GM12878 (cell line): ENCODE measurements around the gene PCLO.

Source experiments
- ATF7 ChIP-seq: fragments of 450-650 bp; IDR thresholded peaks from 2 replicates; pipeline ENCODE4 v1.6.1; 2016; ENCODE audit warnings: low read depth, mild to moderate bottlenecking
- GABPA ChIP-seq: IDR thresholded peaks from 2 replicates; pipeline ENCODE4 v1.6.1; 2014; ENCODE audit warnings: antibody characterized with exemption, low read depth, mild to moderate bottlenecking, inconsistent platforms
- JUNB ChIP-seq: IDR thresholded peaks from 2 replicates; pipeline ENCODE4 v1.6.1; 2016; ENCODE audit warnings: antibody characterized with exemption, mild to moderate bottlenecking
- JUND ChIP-seq: IDR thresholded peaks from 2 replicates; pipeline ENCODE4 v1.6.1; 2012; ENCODE audit warnings: low read depth, mild to moderate bottlenecking, low read length, improper control_type of control experiment, moderate library complexity
- KDM1A ChIP-seq: fragments of 200-600 bp; sonication (generic); IDR thresholded peaks from 2 replicates; pipeline ENCODE4 v1.6.1; 2016; ENCODE audit warnings: borderline replicate concordance
- RFX5 ChIP-seq: IDR thresholded peaks from 2 replicates; pipeline ENCODE4 v1.6.1; 2011; ENCODE audit warnings: low read depth, low read length, improper control_type of control experiment
- SIN3A ChIP-seq: IDR thresholded peaks from 2 replicates; pipeline ENCODE4 v1.6.1; 2012; ENCODE audit warnings: low read depth, low read length, improper control_type of control experiment
- SP1 ChIP-seq: IDR thresholded peaks from one replicate; pipeline ENCODE4 v1.6.1; 2011; ENCODE audit warnings: low read depth, low read length
- ZSCAN29 ChIP-seq: fragments of 450-650 bp; IDR thresholded peaks from 2 replicates; pipeline ENCODE4 v1.6.1; 2017; ENCODE audit warnings: mild to moderate bottlenecking, moderate library complexity
- TF ChIP-seq, protein P1 (sequence below), 3 experiments: IDR thresholded peaks in 2 of 3; conservative IDR thresholded peaks in 1 of 3; 2 replicates each; pipeline ENCODE4 v1.5.1; 2011; ENCODE audit warnings: low read depth in 3 of 3, low read length in 3 of 3, mild to moderate bottlenecking in 3 of 3, control low read depth in 2 of 3, moderate library complexity in 2 of 3, inconsistent platforms in 1 of 3, mixed read lengths in 1 of 3; ENCODE audit not compliant: control insufficient read depth in 2 of 3, insufficient read depth in 1 of 3; ENCODE audit errors: extremely low read depth in 1 of 3
- TF ChIP-seq, protein P2 (sequence below): fragments of 450-650 bp; IDR thresholded peaks from 2 replicates; pipeline ENCODE4 v1.6.1; 2016; ENCODE audit warnings: mild to moderate bottlenecking
- TF ChIP-seq, protein P3 (sequence below): IDR thresholded peaks from 2 replicates; pipeline ENCODE4 v1.6.1; 2012; ENCODE audit warnings: low read depth, low read length, improper control_type of control experiment
- TF ChIP-seq, protein P4 (sequence below): fragments of 450-650 bp; IDR thresholded peaks from 2 replicates; pipeline ENCODE4 v1.6.1; 2017; ENCODE audit warnings: mild to moderate bottlenecking, moderate library complexity

DNA sequence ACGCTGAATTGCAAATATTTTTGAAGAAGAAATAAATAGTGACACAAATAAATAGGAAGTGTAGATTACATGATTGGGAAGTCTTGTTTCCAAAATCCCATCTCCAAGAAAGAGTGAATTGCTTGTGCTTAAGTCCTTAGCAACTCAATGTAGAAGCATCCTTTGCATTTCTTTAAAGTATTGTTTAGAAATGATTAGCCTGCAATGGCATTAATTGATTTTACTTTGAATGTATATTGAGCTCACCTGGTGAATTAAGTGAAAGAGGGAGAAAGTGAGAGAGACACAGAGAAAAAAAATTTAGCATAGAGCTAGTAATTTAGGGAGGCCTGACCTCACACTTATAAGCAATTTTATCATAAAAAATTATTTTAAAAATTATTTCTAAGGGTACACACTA lies 49.0 kb upstream of the PCLO start:
- TF ChIP-seq KDM1A (no peak), ZSCAN29 (no peak), SIN3A (no peak), RFX5 (no peak), JUND (no peak), SP1 (no peak), ATF7 (no peak), GABPA (no peak), JUNB (no peak)
- TF ChIP-seq, protein P1, sequence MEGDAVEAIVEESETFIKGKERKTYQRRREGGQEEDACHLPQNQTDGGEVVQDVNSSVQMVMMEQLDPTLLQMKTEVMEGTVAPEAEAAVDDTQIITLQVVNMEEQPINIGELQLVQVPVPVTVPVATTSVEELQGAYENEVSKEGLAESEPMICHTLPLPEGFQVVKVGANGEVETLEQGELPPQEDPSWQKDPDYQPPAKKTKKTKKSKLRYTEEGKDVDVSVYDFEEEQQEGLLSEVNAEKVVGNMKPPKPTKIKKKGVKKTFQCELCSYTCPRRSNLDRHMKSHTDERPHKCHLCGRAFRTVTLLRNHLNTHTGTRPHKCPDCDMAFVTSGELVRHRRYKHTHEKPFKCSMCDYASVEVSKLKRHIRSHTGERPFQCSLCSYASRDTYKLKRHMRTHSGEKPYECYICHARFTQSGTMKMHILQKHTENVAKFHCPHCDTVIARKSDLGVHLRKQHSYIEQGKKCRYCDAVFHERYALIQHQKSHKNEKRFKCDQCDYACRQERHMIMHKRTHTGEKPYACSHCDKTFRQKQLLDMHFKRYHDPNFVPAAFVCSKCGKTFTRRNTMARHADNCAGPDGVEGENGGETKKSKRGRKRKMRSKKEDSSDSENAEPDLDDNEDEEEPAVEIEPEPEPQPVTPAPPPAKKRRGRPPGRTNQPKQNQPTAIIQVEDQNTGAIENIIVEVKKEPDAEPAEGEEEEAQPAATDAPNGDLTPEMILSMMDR (IDR thresholded peaks at IDR 0.05 in 2 of 3, conservative IDR thresholded peaks at IDR 0.05 in 1 of 3; ENCODE audit: control insufficient read depth in 2 of 3, extremely low read depth in 1 of 3, insufficient read depth in 1 of 3, low read depth in 3 of 3, low read length in 3 of 3) = no peak
- TF ChIP-seq, protein P2, sequence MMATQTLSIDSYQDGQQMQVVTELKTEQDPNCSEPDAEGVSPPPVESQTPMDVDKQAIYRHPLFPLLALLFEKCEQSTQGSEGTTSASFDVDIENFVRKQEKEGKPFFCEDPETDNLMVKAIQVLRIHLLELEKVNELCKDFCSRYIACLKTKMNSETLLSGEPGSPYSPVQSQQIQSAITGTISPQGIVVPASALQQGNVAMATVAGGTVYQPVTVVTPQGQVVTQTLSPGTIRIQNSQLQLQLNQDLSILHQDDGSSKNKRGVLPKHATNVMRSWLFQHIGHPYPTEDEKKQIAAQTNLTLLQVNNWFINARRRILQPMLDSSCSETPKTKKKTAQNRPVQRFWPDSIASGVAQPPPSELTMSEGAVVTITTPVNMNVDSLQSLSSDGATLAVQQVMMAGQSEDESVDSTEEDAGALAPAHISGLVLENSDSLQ = no peak
- TF ChIP-seq, protein P3, sequence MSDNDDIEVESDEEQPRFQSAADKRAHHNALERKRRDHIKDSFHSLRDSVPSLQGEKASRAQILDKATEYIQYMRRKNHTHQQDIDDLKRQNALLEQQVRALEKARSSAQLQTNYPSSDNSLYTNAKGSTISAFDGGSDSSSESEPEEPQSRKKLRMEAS = no peak
- TF ChIP-seq, protein P4, sequence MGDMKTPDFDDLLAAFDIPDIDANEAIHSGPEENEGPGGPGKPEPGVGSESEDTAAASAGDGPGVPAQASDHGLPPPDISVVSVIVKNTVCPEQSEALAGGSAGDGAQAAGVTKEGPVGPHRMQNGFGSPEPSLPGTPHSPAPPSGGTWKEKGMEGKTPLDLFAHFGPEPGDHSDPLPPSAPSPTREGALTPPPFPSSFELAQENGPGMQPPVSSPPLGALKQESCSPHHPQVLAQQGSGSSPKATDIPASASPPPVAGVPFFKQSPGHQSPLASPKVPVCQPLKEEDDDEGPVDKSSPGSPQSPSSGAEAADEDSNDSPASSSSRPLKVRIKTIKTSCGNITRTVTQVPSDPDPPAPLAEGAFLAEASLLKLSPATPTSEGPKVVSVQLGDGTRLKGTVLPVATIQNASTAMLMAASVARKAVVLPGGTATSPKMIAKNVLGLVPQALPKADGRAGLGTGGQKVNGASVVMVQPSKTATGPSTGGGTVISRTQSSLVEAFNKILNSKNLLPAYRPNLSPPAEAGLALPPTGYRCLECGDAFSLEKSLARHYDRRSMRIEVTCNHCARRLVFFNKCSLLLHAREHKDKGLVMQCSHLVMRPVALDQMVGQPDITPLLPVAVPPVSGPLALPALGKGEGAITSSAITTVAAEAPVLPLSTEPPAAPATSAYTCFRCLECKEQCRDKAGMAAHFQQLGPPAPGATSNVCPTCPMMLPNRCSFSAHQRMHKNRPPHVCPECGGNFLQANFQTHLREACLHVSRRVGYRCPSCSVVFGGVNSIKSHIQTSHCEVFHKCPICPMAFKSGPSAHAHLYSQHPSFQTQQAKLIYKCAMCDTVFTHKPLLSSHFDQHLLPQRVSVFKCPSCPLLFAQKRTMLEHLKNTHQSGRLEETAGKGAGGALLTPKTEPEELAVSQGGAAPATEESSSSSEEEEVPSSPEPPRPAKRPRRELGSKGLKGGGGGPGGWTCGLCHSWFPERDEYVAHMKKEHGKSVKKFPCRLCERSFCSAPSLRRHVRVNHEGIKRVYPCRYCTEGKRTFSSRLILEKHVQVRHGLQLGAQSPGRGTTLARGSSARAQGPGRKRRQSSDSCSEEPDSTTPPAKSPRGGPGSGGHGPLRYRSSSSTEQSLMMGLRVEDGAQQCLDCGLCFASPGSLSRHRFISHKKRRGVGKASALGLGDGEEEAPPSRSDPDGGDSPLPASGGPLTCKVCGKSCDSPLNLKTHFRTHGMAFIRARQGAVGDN = no peak
